NCI-H2081 treated with DMSO at 0.1 percent for 48 hours (cell line): ENCODE measurements around the gene GRIK5.

Experiments
- DNase-seq: peaks from one replicate; lab custom pipeline; 2025; lab: John Stamatoyannopoulos, UW

Gene GRIK5

GRCh38 chr19:41988947-41989346 is 81.1 kb downstream of the GRIK5 start:
- no peak for DNase-seq

- DNase-seq, result no peak
Observed at GRCh38 chr19:41987141-41987860, 82.7 kb downstream of the GRIK5 start.

GRCh38 chr19:41984961-41985360 is 85.0 kb downstream of the GRIK5 start:
- DNase-seq, result no peak

- no peak for DNase-seq
Observed at GRCh38 chr19:41981724-41982123, 88.3 kb downstream of the GRIK5 start.

- DNase-seq, result no peak
Observed at GRCh38 chr19:41978470-41978869, 91.5 kb downstream of the GRIK5 start.

- DNase-seq, result no peak
Observed at GRCh38 chr19:41977916-41978315, 92.1 kb downstream of the GRIK5 start.

- no peak for DNase-seq
Observed at GRCh38 chr19:41974652-41975051, 95.4 kb downstream of the GRIK5 start.

- no peak for DNase-seq
Observed at GRCh38 chr19:41971363-41971762, 98.6 kb downstream of the GRIK5 start.

GRCh38 chr19:41969772-41970458 is 100.1 kb downstream of the GRIK5 start:
- no peak for DNase-seq

GRCh38 chr19:41968751-41969595 is 101.0 kb downstream of the GRIK5 start:
- DNase-seq, result no peak

GRCh38 chr19:41967054-41967783 is 102.8 kb downstream of the GRIK5 start:
- DNase-seq, result no peak

- no peak for DNase-seq
Observed at GRCh38 chr19:41965106-41965505, 104.9 kb downstream of the GRIK5 start.

- DNase-seq, result no peak
Observed at GRCh38 chr19:41960973-41961372, 109.0 kb downstream of the GRIK5 start.

- DNase-seq, result peak; percentile 53
Observed at GRCh38 chr19:41959056-41960053, 110.7 kb downstream of the GRIK5 start, which contains the start of gene RABAC1. TSS of gene RABAC1 (minus strand) at chr19:41959321. CDS start at chr19:41959292, 29 bp downstream.

GRCh38 chr19:41958367-41959055 is 111.5 kb downstream of the GRIK5 start:
- no peak for DNase-seq

GRCh38 chr19:41957838-41958366 is 112.1 kb downstream of the GRIK5 start:
- DNase-seq, result no peak

GRCh38 chr19:41957161-41957837 is 112.7 kb downstream of the GRIK5 start:
- DNase-seq, result no peak

GRCh38 chr19:41956621-41957020 is 113.4 kb downstream of the GRIK5 start:
- no peak for DNase-seq

- no peak for DNase-seq
Observed at GRCh38 chr19:41955521-41955920, 114.5 kb downstream of the GRIK5 start.
